OCI-LY7 (cell line): ENCODE measurements around the gene SEZ6L.

Source experiments
- CTCF ChIP-seq: fragments of 200-600 bp; sonication (generic); conservative IDR thresholded peaks from 2 replicates; pipeline ENCODE4 v1.5.1; 2014; ENCODE audit warnings: mild to moderate bottlenecking, antibody characterized with exemption, low read length, moderate library complexity, mixed read lengths
- EZH2phosphoT487 ChIP-seq: fragments of 200-600 bp; sonication (generic); IDR thresholded peaks from 2 replicates; pipeline ENCODE4 v1.6.1; 2018; ENCODE audit warnings: low read depth, borderline replicate concordance, mild to moderate bottlenecking, mixed run types, antibody characterized with exemption, low read length, moderate library complexity, mixed read lengths

DNA sequence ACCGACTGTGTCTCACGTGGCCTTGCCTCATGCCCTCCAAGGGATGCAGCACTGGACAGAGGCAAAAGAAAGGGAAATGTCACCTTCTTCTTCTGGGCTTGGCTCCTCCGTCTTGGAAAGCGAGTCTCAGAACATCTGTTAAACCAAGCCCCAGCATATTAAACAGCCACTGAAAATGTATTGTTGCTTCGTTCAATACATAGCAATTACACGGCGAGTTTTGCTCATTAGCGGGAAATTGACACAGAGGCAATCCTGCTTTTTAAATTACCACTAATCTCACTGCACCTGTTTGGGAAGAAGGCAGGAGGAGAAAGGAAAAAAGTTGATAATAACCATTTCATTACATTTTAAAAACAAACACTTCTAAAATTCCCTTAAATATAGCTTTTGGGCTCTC is 72.1 kb downstream of the SEZ6L start:
- no peak for TF ChIP-seq CTCF
- no peak for TF ChIP-seq EZH2phosphoT487
